GM04503 (cell line): ENCODE results near the gene KRTAP10-4.

Experiments
- DNase-seq: peaks from one replicate; pipeline ENCODE4 v3.0.0-alpha.2; 2012; ENCODE audit warnings: low read depth

The KRTAP10-4 gene

GRCh38 chr21:44617071-44617501, 43.6 kb downstream of the KRTAP10-4 start:
- no peak for DNase-seq

DNA sequence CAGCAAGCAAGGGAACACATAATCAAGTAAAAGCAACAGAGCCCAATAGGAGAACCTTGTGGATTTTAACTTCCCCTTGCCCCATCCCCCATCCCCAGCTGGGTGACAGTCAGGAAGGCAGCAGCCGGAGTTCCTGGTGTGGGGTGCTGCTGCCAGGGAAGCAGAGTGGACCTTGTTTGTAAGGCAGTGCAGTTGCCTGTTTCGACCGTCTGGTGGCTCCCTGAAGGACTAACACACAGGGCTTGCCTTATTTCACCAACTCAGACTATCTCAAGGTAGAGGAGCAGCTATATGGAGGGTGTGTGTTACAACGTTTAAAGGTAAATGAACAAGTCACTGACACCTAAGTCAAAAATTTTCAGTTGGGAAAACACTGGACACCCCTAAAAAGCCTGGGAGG, 45.0 kb downstream of the KRTAP10-4 start:
- DNase-seq, result no peak

GRCh38 chr21:44618909-44619308, 45.4 kb downstream of the KRTAP10-4 start:
- no peak for DNase-seq

GRCh38 chr21:44619886-44620285, 46.4 kb downstream of the KRTAP10-4 start:
- DNase-seq, result no peak

DNA sequence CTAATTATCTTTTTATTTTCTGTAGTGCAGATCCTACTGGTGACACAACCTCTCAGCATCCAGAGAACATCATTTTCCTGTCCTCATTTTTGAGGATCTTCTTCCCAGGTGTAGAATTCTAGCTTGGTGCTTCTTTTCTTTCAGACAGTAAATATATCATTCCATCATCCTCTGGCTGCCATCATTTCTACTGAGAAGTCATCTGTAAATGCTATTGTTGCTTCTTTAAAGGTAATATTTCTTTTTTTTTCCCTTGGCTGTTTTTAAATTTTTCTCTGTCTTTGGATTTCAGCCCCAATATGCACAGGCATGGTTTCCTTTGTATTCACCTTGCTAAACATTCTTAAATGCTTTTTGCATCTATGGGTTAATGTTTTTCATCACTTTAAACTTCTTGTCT, 50.0 kb downstream of the KRTAP10-4 start:
- no peak for DNase-seq
